ENCODE data around the gene ALKBH3. TPM values are rescaled to one million over a fixed set of nuclear protein-coding genes. Genes with fewer than 3 reads are reported as not detected.

ALKBH3 gene
- total RNA-seq, 4 donors from 2014 or later = 24.1 to 47.2 (median 28.0) TPM

GRCh38 chr11:43962383-43963278, 82.0 kb downstream of the ALKBH3 start:
- TF ChIP-seq, protein P1, sequence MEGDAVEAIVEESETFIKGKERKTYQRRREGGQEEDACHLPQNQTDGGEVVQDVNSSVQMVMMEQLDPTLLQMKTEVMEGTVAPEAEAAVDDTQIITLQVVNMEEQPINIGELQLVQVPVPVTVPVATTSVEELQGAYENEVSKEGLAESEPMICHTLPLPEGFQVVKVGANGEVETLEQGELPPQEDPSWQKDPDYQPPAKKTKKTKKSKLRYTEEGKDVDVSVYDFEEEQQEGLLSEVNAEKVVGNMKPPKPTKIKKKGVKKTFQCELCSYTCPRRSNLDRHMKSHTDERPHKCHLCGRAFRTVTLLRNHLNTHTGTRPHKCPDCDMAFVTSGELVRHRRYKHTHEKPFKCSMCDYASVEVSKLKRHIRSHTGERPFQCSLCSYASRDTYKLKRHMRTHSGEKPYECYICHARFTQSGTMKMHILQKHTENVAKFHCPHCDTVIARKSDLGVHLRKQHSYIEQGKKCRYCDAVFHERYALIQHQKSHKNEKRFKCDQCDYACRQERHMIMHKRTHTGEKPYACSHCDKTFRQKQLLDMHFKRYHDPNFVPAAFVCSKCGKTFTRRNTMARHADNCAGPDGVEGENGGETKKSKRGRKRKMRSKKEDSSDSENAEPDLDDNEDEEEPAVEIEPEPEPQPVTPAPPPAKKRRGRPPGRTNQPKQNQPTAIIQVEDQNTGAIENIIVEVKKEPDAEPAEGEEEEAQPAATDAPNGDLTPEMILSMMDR (IDR thresholded peaks at IDR 0.05) = no peak
- TF ChIP-seq EP300 (IDR thresholded peaks at IDR 0.05) (no peak), POLR2AphosphoS5 (IDR thresholded peaks at IDR 0.05) (no peak), POLR2A (IDR thresholded peaks at IDR 0.05) (no peak)
- H3K4me1 ChIP-seq = peaks cover 9% of the 10 kb centered on the region
- DNase-seq (ENCODE audit: low spot score in 2 of 2) = no peak
- 16% methylated on average over 13 of the region's 13 CpGs for WGBS
- H3K4me3 ChIP-seq = no peak overlapping the region
- no peak overlapping the region for H3K27ac ChIP-seq
- no peaks in the 10 kb centered on the region for H3K36me3 ChIP-seq
- H3K9me3 ChIP-seq = no peaks in the 10 kb centered on the region
- no peaks in the 10 kb centered on the region for H3K27me3 ChIP-seq

DNA sequence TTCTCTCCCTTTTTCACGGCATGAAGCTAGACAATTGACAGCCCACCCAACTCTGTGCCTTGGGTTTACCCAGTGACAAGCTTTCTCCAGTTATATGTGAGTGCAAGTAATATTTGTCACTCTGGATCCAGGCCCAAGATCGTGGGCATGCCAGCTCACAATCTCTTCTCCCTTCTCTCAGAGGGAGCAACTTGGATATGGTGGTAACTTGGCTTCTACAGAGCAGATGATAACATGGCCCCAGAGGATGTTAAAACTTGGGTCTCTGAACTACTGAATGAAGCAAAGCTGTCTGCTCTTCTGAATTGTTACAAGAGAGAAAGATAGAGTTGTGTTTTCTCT, 82.6 kb downstream of the ALKBH3 start:
- no peaks in the 10 kb centered on the region for H3K27me3 ChIP-seq
- no peaks in the 10 kb centered on the region for H3K36me3 ChIP-seq
- 59% methylated on average over 2 of the region's 2 CpGs for WGBS
- no peak overlapping the region for H3K27ac ChIP-seq
- no peak for DNase-seq (ENCODE audit: low spot score in 2 of 2)
- no peaks in the 10 kb centered on the region for H3K9me3 ChIP-seq
- peaks cover 9% of the 10 kb centered on the region for H3K4me1 ChIP-seq
- H3K4me3 ChIP-seq = no peak overlapping the region
- TF ChIP-seq, protein P1 (IDR thresholded peaks at IDR 0.05) = no peak
- TF ChIP-seq POLR2AphosphoS5 (IDR thresholded peaks at IDR 0.05) (no peak), POLR2A (IDR thresholded peaks at IDR 0.05) (no peak), EP300 (IDR thresholded peaks at IDR 0.05) (no peak)

- Histone ChIP-seq H3K27ac (no peak overlapping the region), H3K36me3 (no peaks in the 10 kb centered on the region), H3K9me3 (no peaks in the 10 kb centered on the region), H3K4me1 (peaks cover 4% of the 10 kb centered on the region), H3K4me3 (no peak overlapping the region), H3K27me3 (no peaks in the 10 kb centered on the region)
- no peak for TF ChIP-seq EP300 (IDR thresholded peaks at IDR 0.05)
- TF ChIP-seq, protein P1 (IDR thresholded peaks at IDR 0.05) = no peak
- no peak for TF ChIP-seq POLR2A (IDR thresholded peaks at IDR 0.05)
- TF ChIP-seq POLR2AphosphoS5 (IDR thresholded peaks at IDR 0.05) = no peak
- 73% methylated on average over 2 of the region's 2 CpGs for WGBS
- no peak for DNase-seq (ENCODE audit: low spot score in 2 of 2)
Measured at GRCh38 chr11:43967661-43968060, 87.0 kb downstream of the ALKBH3 start.

- Histone ChIP-seq H3K36me3 (no peaks in the 10 kb centered on the region), H3K9me3 (no peaks in the 10 kb centered on the region), H3K27me3 (no peaks in the 10 kb centered on the region), H3K4me3 (no peak overlapping the region), H3K27ac (no peak overlapping the region), H3K4me1 (no peaks in the 10 kb centered on the region)
- 79% methylated on average over 4 of the region's 4 CpGs for WGBS
- TF ChIP-seq POLR2A (IDR thresholded peaks at IDR 0.05) = no peak
- no peak for DNase-seq (ENCODE audit: low spot score in 2 of 2)
Measured at GRCh38 chr11:43968719-43969118, 88.1 kb downstream of the ALKBH3 start.

DNA sequence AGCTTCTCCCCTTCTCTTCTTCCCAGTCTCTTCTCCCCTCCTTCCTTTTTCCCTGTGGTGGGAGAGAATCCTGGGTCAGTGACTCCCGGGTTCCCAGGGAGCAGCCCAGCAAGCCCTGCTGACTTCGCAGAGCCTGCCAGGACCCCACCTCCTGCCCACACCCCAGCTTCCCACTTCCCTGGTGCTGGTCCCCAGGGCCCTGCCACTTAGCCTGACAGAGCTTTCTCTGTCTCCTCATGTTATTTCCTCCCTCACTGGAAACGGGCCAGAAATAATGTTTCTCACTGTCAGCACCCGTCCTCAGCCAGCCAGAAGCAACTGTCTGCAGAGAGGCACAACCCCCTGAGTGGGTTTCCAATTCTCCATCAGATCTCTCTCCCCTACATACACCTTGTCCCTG, 88.9 kb downstream of the ALKBH3 start:
- WGBS = 5% methylated on average over 4 of the region's 4 CpGs

More for the DNA sequence above, 88.9 kb downstream of the ALKBH3 start:
- Histone ChIP-seq H3K27me3 (no peaks in the 10 kb centered on the region), H3K9me3 (no peaks in the 10 kb centered on the region), H3K36me3 (no peaks in the 10 kb centered on the region), H3K27ac (no peak overlapping the region), H3K4me1 (no peaks in the 10 kb centered on the region), H3K4me3 (no peak overlapping the region)
- DNase-seq (ENCODE audit: low spot score in 2 of 2) = no peak
- TF ChIP-seq EP300 (IDR thresholded peaks at IDR 0.05) (no peak), POLR2AphosphoS5 (IDR thresholded peaks at IDR 0.05) (no peak), POLR2A (IDR thresholded peaks at IDR 0.05) (no peak)
- TF ChIP-seq, protein P1 (IDR thresholded peaks at IDR 0.05) = no peak

Other genes with a start within 250 kb of the ALKBH3 start
- gene HSD17B12, start 200.1 kb upstream of the ALKBH3 start, total RNA-seq = 10 to 100 TPM; 46.3 to 93.4 (median 60.1) TPM
- gene C11orf96, start 61.8 kb downstream of the ALKBH3 start, total RNA-seq = 10 to 100 TPM; 12.2 to 38.5 (median 28.1) TPM
- under 1 TPM in 1 of 4 donors, not detected in 3; 0.60 TPM for gene ACCSL, start 167.2 kb downstream of the ALKBH3 start, total RNA-seq
- 10 to 100 TPM; 17.4 to 54.1 (median 30.1) TPM for gene ACCS, start 185.4 kb downstream of the ALKBH3 start, total RNA-seq
- gene EXT2, start 214.8 kb downstream of the ALKBH3 start, total RNA-seq = 10 to 100 TPM; 66.3 to 82.0 (median 72.4) TPM